Measurements from ENCODE around the gene EME1.
"Not testable (repeated sequence)": the region's sequence is repeated elsewhere in the genome, so short reads cannot be mapped to it uniquely, and the experiment has no call there.

Gene EME1

GRCh38 chr17:50394711-50395110 lies 21.7 kb downstream of the EME1 start:
- no peak for DNase-seq (ENCODE audit: low read depth in 2 of 2)

- peak in 1 of 2 experiments; percentile 13 for DNase-seq (ENCODE audit: low read depth in 2 of 2)
These were observed 23.5 kb downstream of the EME1 start for GRCh38 chr17:50396261-50397110.

DNA sequence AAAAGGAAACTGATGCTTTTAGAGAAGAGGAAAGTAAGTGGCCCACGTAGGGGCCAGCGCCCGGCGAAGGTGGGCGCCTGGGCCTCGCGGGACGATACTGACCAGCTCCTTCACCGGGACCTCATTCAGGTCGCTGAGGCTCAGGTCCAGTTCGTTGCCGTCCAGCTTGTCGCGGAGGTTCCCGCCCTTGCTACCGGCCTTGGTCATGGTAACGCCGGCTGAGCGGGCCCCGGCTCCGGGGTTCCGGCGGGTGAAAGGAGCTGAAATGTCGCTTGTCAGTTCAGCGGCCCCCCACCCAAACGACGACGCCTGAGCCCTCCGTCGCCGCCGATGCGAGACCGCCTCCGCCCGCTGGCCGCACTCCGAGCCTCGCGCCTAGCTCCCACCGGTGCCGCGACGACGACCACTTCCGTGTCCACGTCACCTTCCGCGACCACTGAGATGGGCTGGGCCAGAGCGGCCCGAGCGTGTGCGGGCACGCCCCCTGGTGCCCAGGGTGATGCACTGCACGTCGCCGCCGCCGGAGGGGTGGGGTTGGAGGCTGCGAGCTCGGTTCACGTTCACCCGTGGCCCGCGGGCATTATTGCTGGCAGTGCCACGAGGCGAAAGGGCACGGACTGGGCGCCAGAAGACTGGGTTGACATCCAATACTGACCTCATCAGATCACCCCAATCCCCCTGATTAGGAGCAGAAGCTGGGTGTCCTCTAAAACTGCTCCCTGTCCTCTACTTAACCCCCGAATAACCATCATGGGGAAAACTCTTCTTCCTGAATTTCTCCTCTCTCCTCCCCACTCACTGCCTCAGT lies 24.3 kb downstream of the EME1 start, which contains the start of gene LRRC59:
Gene LRRC59 (minus strand): TSS at position 413 of the 808 bp plus-strand sequence. CDS start 206 bp downstream, at position 207.
- peak; percentile 57 to 60 for DNase-seq (ENCODE audit: low read depth in 2 of 2)

- DNase-seq (ENCODE audit: low read depth in 2 of 2), result no peak
These were observed 24.9 kb downstream of the EME1 start for GRCh38 chr17:50397919-50398285.

- DNase-seq (ENCODE audit: low read depth in 2 of 2), result not testable (repeated sequence)
These were observed 25.6 kb downstream of the EME1 start for GRCh38 chr17:50398672-50399071.

- not testable (repeated sequence) for DNase-seq (ENCODE audit: low read depth in 2 of 2)
These were observed 26.6 kb downstream of the EME1 start for GRCh38 chr17:50399591-50399990.

DNA sequence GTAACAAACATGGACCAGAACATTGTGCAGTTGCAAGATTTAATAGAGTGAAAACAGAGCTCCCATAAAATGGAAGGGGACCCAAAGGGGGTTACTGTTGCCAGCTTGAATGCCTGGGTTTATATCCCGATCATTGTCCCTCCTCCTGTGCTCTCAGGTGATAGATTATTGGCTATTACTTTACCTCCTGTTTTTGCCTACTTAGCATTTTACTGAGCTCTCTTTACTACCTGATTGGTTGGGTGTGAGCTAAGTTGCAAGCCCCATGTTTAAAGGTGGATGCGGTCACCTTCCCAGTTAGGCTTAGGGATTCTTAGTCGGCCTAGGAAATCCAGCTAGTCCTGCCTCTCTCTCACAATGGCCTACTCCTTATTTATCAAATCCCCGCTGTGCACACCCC lies 32.3 kb downstream of the EME1 start:
- not testable (repeated sequence) for DNase-seq (ENCODE audit: low read depth in 2 of 2)

DNA sequence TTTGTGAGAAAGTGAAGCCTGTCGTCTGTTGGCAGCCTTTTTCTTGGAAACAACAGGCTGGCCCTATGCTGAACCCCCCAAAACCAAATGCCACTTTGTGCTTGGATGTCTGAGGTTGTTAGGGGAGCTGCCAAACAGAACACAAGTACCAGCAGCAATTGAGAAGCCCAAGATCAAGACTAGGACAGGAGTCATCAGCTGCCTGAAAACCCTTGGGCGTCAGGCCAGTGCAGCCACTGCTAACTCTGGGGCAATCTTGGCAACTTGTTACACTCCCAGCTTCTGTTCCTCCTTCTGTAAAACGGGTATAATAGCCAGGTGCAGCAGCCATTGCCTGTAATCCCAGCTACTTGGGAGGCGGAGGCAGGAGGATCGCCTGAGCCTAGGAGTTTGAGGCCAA lies 33.5 kb downstream of the EME1 start:
- no peak for DNase-seq (ENCODE audit: low read depth in 2 of 2)

DNA sequence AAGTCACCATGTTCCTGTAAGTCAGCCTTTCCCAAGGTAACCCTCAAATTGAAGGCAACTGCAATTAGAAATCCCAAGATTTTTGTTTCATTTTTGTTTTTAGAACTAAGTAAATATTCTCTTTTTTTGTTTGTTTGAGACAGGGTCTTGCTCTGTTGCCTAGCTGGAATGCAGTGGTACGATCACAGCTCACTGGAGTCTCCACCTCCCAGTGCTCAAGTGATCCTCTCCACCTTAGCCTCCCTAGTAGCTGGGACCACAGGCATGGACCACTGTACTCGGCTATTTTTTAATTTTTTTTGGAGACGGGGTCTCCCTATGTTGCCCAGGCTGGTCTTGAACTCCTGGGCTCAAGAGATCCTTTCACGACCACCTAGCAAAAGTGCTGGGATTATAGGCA lies 34.9 kb downstream of the EME1 start:
- no peak for DNase-seq (ENCODE audit: low read depth in 2 of 2)

- DNase-seq (ENCODE audit: low read depth in 2 of 2), result no peak
These were observed 39.2 kb downstream of the EME1 start for GRCh38 chr17:50412188-50412732.

DNA sequence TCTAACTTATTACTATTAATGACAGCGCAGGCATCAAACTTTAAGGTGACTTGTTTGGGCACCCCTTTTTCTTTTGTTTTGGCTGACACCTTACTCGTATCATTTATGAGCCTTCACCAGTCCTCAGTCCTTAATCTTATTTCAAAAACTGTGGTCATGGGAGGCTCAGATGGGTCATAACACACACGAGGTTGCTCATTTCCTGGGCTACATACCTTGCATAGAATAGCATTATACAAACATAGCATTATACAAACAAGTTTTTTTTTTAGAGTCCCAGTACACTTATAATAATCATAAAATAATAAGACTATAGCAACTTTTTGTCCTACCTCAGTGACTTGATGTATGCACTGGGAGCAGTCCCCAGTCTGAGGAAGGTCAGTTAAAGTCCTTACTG lies 41.8 kb downstream of the EME1 start:
- DNase-seq (ENCODE audit: low read depth in 2 of 2), result no peak

GRCh38 chr17:50419577-50419976 lies 46.5 kb downstream of the EME1 start:
- DNase-seq (ENCODE audit: low read depth in 2 of 2), result not testable (repeated sequence)

- no peak for DNase-seq (ENCODE audit: low read depth in 2 of 2)
These were observed 47.5 kb downstream of the EME1 start for GRCh38 chr17:50420419-50421112.

GRCh38 chr17:50421308-50422051 lies 48.5 kb downstream of the EME1 start:
- peak; percentile 18 for DNase-seq (ENCODE audit: low read depth in 2 of 2)

DNA sequence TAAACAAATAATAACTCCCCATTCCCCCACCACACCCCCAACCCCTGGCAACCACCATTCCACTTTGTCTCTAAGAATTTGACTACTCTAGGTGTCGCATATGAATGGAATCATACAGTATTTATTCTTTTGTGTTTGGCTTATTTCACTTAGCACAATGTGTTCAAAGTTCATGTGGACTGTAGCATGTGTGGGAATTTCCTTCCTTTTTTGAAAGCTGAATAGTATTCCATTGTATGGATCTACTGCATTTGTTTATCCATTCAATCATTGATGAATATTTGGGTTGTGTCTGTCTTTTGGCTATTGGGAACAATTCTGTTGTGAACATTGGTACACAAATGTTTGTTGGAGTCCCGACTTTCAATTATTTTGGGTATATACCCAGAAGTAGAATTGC lies 49.7 kb downstream of the EME1 start:
- no peak for DNase-seq (ENCODE audit: low read depth in 2 of 2)

GRCh38 chr17:50423553-50424159 lies 50.6 kb downstream of the EME1 start:
- DNase-seq (ENCODE audit: low read depth in 2 of 2), result peak; percentile 95 to 96

DNA sequence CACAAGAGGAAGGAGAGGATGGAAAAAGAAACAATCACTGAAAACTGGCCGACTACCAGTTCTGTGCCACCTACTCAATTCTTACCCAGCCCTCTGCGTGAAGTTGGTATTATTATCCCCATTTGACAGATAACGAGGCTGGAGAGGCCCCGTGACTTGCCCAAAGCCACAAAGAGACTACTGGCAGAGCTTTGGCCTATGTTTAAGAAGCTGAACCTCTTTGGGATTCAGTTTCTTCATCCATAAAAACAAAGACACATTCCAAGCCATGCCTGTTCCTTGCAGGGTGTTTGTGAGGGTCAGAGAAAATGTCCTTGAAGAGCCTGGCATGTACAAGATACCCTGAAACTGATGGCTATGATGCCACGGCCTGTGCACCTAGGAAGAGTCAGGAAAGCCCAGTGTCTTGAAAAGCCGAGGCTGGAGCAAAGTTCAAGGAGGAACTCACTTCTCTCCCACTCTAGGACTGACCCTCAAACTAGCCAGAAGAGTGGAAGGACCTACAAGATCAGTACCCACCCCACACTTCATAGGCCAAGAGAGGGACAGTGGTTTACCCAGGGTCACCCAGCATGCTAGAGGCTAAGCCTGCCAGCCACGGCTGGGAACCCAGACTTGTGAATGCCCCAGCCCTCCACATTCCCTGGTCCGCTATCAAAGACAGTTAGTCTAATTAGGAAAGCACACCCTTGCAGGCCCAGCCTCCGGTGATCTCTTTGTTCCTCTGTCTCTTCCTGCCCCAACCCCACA lies 51.4 kb downstream of the EME1 start:
- DNase-seq (ENCODE audit: low read depth in 2 of 2), result no peak

- DNase-seq (ENCODE audit: low read depth in 2 of 2), result no peak
These were observed 52.1 kb downstream of the EME1 start for GRCh38 chr17:50424996-50425681.

Data from fibroblast of skin of left quadriceps (primary cell).